HEK293T (cell line): ENCODE measurements around the gene MOV10L1.

Experiments used
- CTCF ChIA-PET: fragments of 350-600 bp; formaldehyde crosslinking; extraction: SDS; loops from one replicate; lab custom pipeline; 2021; ENCODE audit warnings: antibody characterized with exemption, inconsistent platforms; lab: Yijun Ruan, JAX
- POLR2A ChIA-PET: fragments of 350-600 bp; formaldehyde crosslinking; extraction: SDS; loops from one replicate; lab custom pipeline; 2020; ENCODE audit warnings: antibody characterized with exemption, inconsistent platforms; lab: Yijun Ruan, JAX
- DNase-seq: peaks from one replicate; pipeline ENCODE4 v3.0.0; 2012; ENCODE audit warnings: mixed read lengths; ENCODE audit errors: extremely low spot score
- ARNT ChIP-seq: fragments of 450-650 bp; IDR thresholded peaks from 2 replicates; pipeline ENCODE4 v1.6.1; 2017; ENCODE audit warnings: mild to moderate bottlenecking
- BHLHE40 ChIP-seq: fragments of 450-650 bp; IDR thresholded peaks from 2 replicates; pipeline ENCODE4 v1.6.1; 2016; ENCODE audit warnings: mild to moderate bottlenecking, moderate library complexity, borderline replicate concordance
- CTBP1 ChIP-seq: fragments of 450-650 bp; IDR thresholded peaks from 2 replicates; pipeline ENCODE4 v1.6.1; 2016; ENCODE audit warnings: borderline replicate concordance
- ELF4 ChIP-seq: fragments of 450-650 bp; IDR thresholded peaks from 2 replicates; pipeline ENCODE4 v1.6.1; 2017; ENCODE audit warnings: antibody characterized with exemption
- FOXA1 ChIP-seq: fragments of 450-650 bp; IDR thresholded peaks from 2 replicates; pipeline ENCODE4 v1.6.1; 2016; ENCODE audit warnings: mild to moderate bottlenecking
- FOXK2 ChIP-seq: fragments of 450-650 bp; IDR thresholded peaks from 2 replicates; pipeline ENCODE4 v1.6.1; 2016; ENCODE audit warnings: mild to moderate bottlenecking
- FOXM1 ChIP-seq: fragments of 450-650 bp; IDR thresholded peaks from 2 replicates; pipeline ENCODE4 v1.6.1; 2017; ENCODE audit warnings: mild to moderate bottlenecking, borderline replicate concordance
- HDGF ChIP-seq: fragments of 450-650 bp; IDR thresholded peaks from 2 replicates; pipeline ENCODE4 v1.6.1; 2017; ENCODE audit warnings: antibody characterized with exemption, borderline replicate concordance
- L3MBTL2 ChIP-seq: fragments of 450-650 bp; conservative IDR thresholded peaks from 2 replicates; pipeline ENCODE4 v1.6.1; 2016; ENCODE audit warnings: mild to moderate bottlenecking
- LEF1 ChIP-seq: fragments of 450-650 bp; IDR thresholded peaks from 2 replicates; pipeline ENCODE4 v1.6.1; 2017; ENCODE audit warnings: mild to moderate bottlenecking, borderline replicate concordance
- NFRKB ChIP-seq: fragments of 450-650 bp; IDR thresholded peaks from 2 replicates; pipeline ENCODE4 v1.6.1; 2016; ENCODE audit warnings: mild to moderate bottlenecking, moderate library complexity
- PKNOX1 ChIP-seq: fragments of 450-650 bp; IDR thresholded peaks from 2 replicates; pipeline ENCODE4 v1.6.1; 2016
- SP1 ChIP-seq: fragments of 450-650 bp; IDR thresholded peaks from 2 replicates; pipeline ENCODE4 v1.6.1; 2017
- SUZ12 ChIP-seq: fragments of 450-650 bp; IDR thresholded peaks from 2 replicates; pipeline ENCODE4 v1.6.1; 2016; ENCODE audit warnings: mild to moderate bottlenecking
- TARDBP ChIP-seq: fragments of 450-650 bp; IDR thresholded peaks from 2 replicates; pipeline ENCODE4 v1.6.1; 2016
- ZNF384 ChIP-seq: fragments of 450-650 bp; IDR thresholded peaks from 2 replicates; pipeline ENCODE4 v1.6.1; 2016

MOV10L1 gene

GRCh38 chr22:50180727-50181521, 91.1 kb downstream of the MOV10L1 start:
- POLR2A ChIA-PET = no interaction called here
- no peak for TF ChIP-seq BHLHE40
- no peak for TF ChIP-seq L3MBTL2
- TF ChIP-seq SP1 = no peak
- no peak for TF ChIP-seq ZNF384
- TF ChIP-seq TARDBP = no peak
- no peak for TF ChIP-seq CTBP1
- no peak for DNase-seq
- CTCF ChIA-PET = no interaction called here

- ChIA-PET POLR2A (interaction anchor here (1.3 kb wide), 1 partner anchor 11 kb away, joined by 4 read pairs; the partner anchor contains the start of gene PANX2), CTCF (no interaction called here)
- DNase-seq = no peak
- no peak for TF ChIP-seq ZNF384
- TF ChIP-seq L3MBTL2 = no peak
- no peak for TF ChIP-seq FOXA1
- no peak for TF ChIP-seq BHLHE40
- TF ChIP-seq SUZ12 = no peak
- no peak for TF ChIP-seq FOXK2
- TF ChIP-seq LEF1 = no peak
- no peak for TF ChIP-seq NFRKB
- TF ChIP-seq ELF4 = no peak
- no peak for TF ChIP-seq ARNT
Observed at GRCh38 chr22:50182176-50183081, 92.6 kb downstream of the MOV10L1 start.

GRCh38 chr22:50183141-50183971, 93.5 kb downstream of the MOV10L1 start:
- ChIA-PET CTCF (no interaction called here), POLR2A (interaction anchor here (1.2 kb wide), 1 partner anchor 12 kb away, joined by 4 read pairs; the partner anchor contains the start of gene PANX2)
- DNase-seq = no peak
- TF ChIP-seq NFRKB = no peak

GRCh38 chr22:50184004-50184901, 94.4 kb downstream of the MOV10L1 start:
- no peak for DNase-seq
- POLR2A ChIA-PET = interaction anchor here (1.2 kb wide), 1 partner anchor 13 kb away, joined by 4 read pairs; the partner anchor contains the start of gene PANX2
- no peak for TF ChIP-seq LEF1
- TF ChIP-seq FOXA1 = no peak
- no peak for TF ChIP-seq NFRKB
- TF ChIP-seq ELF4 = no peak
- no peak for TF ChIP-seq FOXK2
- no peak for TF ChIP-seq ARNT
- no peak for TF ChIP-seq FOXM1
- TF ChIP-seq HDGF = no peak
- TF ChIP-seq PKNOX1 = no peak
- no peak for TF ChIP-seq SP1
- no peak for TF ChIP-seq CTBP1
- no peak for TF ChIP-seq L3MBTL2
- TF ChIP-seq BHLHE40 = no peak
- no peak for TF ChIP-seq SUZ12
- no peak for TF ChIP-seq ZNF384
- no peak for TF ChIP-seq TARDBP
- CTCF ChIA-PET = interaction anchor here (0.7 kb wide), 1 partner anchor 22 kb away, joined by 3 read pairs; no protein-coding TSS in a partner anchor

GRCh38 chr22:50184902-50185374, 95.1 kb downstream of the MOV10L1 start:
- DNase-seq = no peak
- ChIA-PET CTCF (no interaction called here), POLR2A (interaction anchor here (1.2 kb wide), 1 partner anchor 14 kb away, joined by 4 read pairs; the partner anchor contains the start of gene PANX2)
- TF ChIP-seq BHLHE40 (no peak), L3MBTL2 (no peak), SP1 (no peak), ELF4 (no peak), SUZ12 (no peak), PKNOX1 (no peak), FOXM1 (no peak), ZNF384 (no peak), LEF1 (no peak), FOXK2 (no peak)
